Islet of Langerhans (tissue), 1 donor: Measurements from ENCODE around the gene PIH1D1.

Experiments
- FAIRE-seq: peaks from one replicate; lab custom pipeline; 2011; peaks lifted over from hg19 to GRCh38; lab: Jason Lieb, UNC

The PIH1D1 gene

GRCh38 chr19:49434907-49435583 is 16.6 kb downstream of the PIH1D1 start:
- no peak for FAIRE-seq

- no peak for FAIRE-seq
Measured at GRCh38 chr19:49433240-49433901, 18.2 kb downstream of the PIH1D1 start.

- FAIRE-seq: no peak
Measured at GRCh38 chr19:49432141-49433073, 19.2 kb downstream of the PIH1D1 start.

GRCh38 chr19:49431330-49431749 is 20.3 kb downstream of the PIH1D1 start:
- FAIRE-seq: no peak

- no peak for FAIRE-seq
Measured at GRCh38 chr19:49430678-49431329, 20.8 kb downstream of the PIH1D1 start.

GRCh38 chr19:49430172-49430677 is 21.4 kb downstream of the PIH1D1 start:
- FAIRE-seq: no peak

- FAIRE-seq: no peak
Measured at GRCh38 chr19:49428547-49429451, 22.8 kb downstream of the PIH1D1 start.

- FAIRE-seq: no peak
Measured at GRCh38 chr19:49427855-49428546, 23.6 kb downstream of the PIH1D1 start.

- no peak for FAIRE-seq
Measured at GRCh38 chr19:49427339-49427738, 24.3 kb downstream of the PIH1D1 start.

- FAIRE-seq: no peak
Measured at GRCh38 chr19:49425922-49426592, 25.6 kb downstream of the PIH1D1 start.

- FAIRE-seq: no peak
Measured at GRCh38 chr19:49425178-49425577, 26.4 kb downstream of the PIH1D1 start, which contains the start of gene GFY. Gene GFY, plus strand, starts transcription at chr19:49425388. Its CDS starts 1,043 bp downstream, at chr19:49426431.

- FAIRE-seq: no peak
Measured at GRCh38 chr19:49423985-49424303, 27.7 kb downstream of the PIH1D1 start.

GRCh38 chr19:49423071-49423984 is 28.3 kb downstream of the PIH1D1 start, which contains the start of gene PTH2:
Gene PTH2, minus strand, starts transcription at chr19:49423441. Its CDS starts 102 bp downstream, at chr19:49423339.
- FAIRE-seq: no peak

GRCh38 chr19:49422407-49423070 is 29.1 kb downstream of the PIH1D1 start:
- FAIRE-seq: no peak

GRCh38 chr19:49421878-49422202 is 29.8 kb downstream of the PIH1D1 start:
- no peak for FAIRE-seq

GRCh38 chr19:49421039-49421877 is 30.4 kb downstream of the PIH1D1 start:
- FAIRE-seq: no peak

GRCh38 chr19:49420227-49420626 is 31.4 kb downstream of the PIH1D1 start:
- no peak for FAIRE-seq
